SHP77 (cell line): ENCODE results near the gene LAMC3.
"Not testable (repeated sequence)": the region's sequence is repeated elsewhere in the genome, so short reads cannot be mapped to it uniquely, and the experiment has no call there.

Source experiments
- DNase-seq, 2 experiments: peaks; one replicate each; lab custom pipeline; 2025; lab: John Stamatoyannopoulos, UW

LAMC3 gene

DNA sequence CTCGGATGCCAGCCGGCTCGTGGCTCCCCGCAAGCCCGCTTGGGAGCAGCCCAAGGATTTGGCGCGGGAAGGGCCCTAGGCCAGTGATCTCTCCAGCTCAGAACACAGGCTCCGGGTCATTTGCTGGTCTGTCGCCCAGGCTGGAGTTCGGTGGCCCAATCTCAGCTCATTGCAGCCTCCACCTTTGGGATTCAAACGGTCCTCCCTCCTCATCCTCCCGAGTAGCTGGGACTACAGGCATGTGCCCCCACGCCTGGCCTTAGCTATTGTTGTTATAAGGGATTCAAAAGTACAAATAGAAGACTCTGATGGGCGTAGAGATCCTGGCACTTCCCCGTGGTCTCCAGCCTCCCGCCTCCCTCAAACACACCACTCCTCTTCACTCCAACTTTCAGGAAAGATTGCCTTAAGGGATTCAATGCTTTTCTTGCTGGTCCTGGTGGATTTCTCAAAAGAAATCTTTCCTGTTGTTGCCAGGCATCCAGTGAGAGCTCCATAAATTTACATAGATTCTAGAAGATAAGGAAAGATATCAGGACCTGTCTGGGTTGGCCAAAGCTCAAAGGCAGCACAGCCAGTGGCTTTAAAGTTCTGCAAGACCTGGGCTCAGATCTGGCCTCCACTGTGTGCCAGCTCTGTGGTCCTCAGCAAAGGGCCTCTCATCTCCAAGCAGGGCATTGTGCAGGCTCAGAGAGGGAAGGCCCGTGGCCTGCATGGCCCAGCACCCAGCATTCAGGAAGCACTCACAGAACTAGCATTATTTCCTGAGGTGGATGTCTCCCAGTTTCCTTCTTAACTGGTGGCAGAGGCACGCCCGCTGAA is 88.4 kb downstream of the LAMC3 start:
- no peak for DNase-seq

DNA sequence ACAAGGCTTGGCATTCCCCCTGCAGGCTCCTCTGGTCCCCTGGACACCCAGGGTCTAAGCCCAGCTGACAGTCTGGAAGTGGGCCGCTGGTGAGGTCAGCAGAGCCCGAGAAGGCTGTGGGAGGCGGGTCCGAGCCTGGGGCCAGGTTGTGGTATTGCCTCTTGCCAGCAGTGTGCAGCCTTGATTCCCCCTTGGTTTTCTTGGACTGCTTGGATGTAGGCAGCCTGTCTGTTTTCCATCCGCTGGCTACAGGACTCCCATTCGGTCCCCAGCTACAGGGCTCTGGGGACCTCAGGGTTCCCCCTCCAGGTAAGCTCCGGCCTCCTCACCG is 88.9 kb downstream of the LAMC3 start:
- DNase-seq, result no peak

DNA sequence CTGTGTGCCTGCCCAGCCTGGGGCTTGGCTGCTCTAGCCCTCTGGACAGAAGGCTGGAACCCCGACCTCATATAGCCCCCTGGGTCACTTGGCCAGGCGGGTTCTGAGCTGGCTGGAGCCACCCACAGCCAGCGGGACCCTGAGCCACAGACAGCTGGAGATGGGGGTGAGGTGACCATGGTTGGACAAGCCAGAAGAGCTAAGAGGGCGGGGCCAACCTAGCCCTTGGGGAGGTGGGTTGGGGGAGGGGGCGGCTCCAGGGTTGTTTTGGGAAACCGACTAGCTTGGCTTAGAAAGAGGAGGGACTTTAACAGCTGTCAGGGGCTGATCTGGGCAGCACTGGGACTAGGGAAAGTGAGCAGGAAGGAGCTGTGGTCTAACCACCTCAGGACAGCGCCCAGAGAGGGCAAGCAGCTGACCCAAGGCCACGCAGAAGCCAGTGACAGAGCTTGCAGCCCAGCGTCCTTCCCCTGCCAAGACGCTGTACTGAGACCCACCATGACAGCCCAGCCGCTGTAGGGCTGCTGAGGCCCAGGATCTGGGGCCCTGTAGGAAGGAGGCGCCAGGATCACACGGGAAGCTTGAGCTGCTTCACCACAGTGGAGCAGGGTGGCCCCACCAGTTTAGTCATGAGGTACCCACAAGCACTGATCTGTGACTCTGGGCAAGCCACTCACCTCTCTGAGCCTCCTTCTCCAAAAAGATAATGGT is 89.6 kb downstream of the LAMC3 start:
- no peak for DNase-seq

DNA sequence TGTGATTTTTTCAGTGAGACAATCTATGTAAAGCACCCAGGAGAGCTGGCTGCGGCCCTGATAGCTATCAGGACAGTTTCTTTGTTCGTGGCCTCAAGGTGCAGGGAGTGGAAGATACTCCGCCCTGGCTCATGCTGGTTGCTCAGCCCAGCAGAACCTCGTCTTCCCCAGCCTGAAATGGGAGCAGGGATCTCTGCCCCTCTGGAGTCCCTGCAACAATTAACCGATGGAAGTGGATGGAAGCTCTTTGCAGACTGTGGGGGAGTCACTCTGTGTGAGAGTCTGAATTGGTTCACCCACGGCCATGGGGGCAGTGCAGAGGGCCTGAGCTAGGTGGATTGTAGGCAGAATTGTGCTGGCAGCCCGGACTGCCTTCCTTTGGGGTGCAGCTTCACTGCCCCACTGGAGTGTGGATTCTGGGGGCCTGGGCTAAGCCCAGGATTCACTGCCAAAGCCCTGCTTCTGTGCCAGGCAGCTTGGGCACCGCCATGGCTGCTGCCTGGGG is 90.2 kb downstream of the LAMC3 start:
- DNase-seq, result no peak

DNA sequence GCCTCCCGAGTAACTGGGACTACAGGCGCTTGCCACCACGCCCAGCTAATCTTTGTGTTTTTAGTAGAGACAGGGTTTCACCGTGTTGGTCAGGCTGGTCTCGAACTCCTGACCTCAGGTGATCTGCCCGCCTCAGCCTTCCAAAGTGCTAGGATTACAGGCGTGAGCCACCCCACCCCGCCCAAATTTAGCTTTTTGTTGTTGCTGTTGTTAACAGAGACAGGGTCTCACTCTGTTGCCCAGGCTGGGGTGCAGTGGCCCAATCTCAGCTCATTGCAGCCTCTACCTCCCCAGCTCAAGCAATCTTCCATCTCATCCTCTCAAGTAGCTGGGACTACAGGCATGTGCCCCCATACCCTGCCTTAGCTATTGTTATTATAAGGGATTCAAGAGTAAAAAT is 90.9 kb downstream of the LAMC3 start:
- not testable (repeated sequence) for DNase-seq

DNA sequence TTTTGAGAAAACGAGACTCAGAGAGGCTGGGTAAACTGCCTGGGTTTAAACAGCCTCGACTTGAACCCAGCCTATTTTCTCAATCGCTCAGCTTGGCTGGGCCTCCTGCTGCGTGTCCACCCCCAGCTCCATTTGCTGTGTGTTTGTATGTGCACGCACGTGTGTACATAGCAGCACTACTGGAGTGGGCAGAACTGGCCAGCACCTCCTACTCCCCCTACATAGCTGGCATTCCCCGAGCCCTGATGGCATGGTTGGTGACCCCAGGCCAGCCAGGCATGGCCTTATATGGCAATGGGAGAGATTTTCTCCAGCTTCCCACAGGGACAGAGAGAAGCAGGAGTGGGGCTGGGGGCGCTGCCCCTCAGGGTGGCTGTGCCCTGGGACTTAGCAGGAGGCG is 91.5 kb downstream of the LAMC3 start:
- DNase-seq, result no peak

DNA sequence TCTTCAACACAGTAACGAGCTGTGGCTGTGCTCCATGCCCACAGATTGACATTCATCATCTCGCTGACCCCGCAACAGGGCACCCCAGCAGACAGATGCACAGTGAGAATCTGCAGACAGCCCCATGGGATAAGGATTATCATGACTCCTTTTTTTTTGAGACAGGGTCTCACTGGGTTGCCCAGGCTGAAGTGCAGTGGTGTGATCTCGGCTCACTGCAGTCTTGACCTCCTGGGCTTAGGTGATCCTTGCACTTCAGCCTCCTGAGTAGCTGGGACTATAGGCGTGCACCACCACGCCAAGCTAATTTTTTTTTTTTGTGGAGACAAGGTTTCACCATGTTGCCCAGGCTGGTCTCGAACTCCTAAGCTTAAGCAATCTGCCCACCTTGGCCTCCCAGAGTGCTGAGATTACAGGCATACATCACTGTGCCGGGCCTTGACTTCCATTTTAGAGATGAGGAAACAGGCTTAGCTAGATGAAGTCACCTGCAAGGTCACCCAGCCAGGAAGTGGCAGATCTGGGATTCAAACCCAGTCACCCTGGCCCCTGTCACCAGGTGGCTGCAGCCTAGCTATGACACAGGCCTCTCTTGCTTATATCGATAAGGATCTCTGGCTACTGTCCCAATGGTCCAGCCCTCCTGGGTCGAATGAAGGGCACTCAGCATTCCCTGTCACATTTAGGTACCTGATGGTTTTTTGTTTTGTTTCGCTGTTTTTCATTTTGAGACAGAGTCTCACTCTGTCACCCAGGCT is 92.4 kb downstream of the LAMC3 start:
- DNase-seq, result no peak

DNA sequence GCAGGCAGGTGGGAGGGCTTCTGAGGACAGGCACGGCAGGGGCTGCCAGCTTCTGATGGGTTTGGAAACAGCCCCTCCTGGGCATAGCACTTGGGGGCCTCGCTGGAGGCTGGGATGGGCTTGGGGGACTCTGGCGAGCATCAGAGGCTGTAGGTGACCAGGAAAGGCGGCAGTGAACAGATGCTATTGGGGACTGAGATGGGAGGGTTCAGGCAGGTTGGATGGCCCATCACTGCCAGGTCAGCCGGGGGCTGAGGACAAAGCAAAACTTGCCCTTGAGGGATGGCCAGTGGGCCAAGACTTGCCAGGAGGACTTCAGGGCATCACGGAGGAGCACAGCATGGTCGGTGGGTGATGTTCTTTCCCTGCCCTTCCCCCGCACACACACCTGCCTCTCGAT is 94.0 kb downstream of the LAMC3 start:
- no peak for DNase-seq

DNA sequence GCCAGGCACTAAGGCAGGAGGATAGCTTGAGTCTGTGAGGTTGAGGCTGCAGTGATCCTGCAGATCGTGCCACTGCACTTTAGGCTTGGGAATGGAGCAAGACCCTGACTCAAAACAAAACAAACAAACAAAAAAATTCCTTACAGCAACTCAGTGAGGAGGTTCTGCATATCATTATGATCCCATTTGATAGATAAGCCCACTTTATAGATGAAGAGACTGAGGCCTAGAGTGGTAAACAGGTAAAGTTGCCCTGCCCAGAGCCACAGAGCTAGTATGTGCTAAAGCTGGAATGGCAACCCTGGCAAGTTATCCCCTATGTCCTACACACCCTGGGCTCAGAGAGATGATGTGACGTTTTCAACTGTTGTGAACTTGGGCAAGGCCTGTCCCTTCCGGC is 94.6 kb downstream of the LAMC3 start:
- DNase-seq, result no peak

DNA sequence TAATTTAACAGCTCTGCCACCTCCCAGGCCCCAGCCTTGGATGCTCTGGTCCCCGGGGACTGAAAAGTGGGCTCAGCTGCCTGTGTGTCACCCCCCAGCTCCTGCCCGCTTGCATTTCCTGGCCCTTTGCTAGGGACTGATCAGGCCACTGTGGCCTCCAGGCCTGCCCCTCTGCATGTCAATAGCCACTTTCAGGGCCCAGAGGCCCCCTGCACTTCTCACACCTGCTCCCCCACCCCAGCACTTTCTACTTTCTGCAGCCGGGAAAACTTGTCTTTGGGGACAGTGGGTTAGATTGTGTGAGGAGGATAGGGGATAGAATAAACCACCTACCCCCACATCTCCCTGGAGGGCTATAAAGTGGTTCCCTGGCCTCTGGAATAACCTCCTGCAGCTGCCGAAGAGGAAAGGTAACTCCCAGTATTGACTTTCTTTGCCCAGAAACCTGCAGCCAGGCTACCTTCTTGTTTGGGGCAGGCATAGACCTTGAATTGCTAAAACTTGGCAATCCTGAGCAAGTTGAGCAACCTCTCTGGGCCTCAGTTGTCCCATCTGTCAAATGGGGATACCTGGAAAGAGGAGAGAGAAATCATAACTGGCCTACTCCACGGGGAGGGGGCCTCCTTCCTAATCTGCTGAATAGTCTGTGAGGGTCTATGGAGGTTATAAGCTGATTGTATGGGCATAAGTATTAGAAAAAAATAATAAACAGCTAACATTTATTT is 95.2 kb downstream of the LAMC3 start:
- DNase-seq, result no peak

DNA sequence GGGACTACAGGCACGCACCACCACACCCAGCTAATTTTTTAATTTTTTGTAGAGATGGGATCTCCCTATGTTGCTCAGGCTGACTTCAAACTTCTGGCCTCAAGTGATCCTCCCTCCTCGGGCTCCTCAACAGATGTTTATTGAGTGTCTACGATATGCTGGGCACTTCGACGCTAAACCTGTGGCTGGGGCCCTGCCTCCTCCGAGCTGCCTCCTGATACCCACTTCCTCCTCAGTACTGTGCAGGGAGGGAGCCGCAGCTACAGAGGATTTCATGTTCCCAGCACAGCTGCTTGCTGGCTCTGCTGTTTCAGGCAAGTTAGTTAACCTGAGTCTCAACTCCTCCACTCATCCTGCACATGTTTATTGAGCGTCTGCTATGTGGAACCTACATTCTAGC is 97.0 kb downstream of the LAMC3 start:
- DNase-seq, result no peak

DNA sequence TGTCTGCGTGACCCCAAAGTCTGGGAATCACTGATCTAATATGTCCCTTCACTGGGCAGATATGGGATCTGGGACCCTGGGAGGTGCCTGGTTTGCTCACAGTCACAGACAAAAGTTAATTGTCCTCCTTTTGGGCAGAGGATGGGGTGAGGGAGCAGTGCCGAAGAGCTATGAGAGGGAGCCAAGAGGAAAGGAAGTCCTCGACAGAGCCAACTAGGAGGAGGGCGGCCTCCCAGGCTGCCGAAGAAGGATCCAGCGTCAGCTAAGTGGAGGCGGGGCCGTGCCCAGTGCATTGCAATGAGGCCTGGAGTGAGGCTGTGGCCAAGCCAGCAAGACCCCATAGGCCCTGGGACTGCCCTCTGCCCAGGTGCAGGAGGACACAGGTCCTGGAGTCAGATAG is 98.8 kb downstream of the LAMC3 start:
- no peak for DNase-seq

DNA sequence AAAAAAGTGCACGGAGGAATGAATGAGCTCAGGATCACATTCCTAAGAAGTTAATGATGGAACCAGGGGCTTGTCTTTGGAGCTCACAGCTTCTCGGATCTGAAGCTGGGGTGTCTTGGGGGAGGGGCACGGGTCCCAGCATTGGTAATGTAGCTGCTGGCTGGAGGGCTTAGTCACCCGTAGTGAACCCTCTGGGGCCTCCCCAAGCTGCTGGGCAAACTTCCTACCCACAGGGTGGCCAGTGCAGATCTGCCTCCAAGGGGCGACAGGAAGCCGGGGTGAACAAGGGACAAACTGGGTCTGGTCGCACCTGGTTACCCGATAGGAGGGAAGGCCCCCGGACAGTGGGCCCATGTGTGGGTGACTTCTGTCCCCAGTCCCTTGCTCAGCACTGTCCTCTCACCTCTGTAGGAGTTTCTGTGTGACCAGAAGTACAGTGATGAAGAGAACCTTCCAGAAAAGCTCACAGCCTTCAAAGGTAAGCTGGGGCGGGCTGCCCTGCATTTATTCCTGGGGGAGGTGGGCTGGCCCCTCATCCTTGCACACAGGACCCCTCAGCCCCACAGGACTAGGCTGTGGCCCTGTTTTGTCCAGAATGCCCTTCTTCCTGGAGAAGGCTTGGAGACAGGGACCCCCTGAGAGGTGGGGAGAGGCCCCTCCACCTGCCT is 102.3 kb downstream of the LAMC3 start:
- DNase-seq, result no peak

DNA sequence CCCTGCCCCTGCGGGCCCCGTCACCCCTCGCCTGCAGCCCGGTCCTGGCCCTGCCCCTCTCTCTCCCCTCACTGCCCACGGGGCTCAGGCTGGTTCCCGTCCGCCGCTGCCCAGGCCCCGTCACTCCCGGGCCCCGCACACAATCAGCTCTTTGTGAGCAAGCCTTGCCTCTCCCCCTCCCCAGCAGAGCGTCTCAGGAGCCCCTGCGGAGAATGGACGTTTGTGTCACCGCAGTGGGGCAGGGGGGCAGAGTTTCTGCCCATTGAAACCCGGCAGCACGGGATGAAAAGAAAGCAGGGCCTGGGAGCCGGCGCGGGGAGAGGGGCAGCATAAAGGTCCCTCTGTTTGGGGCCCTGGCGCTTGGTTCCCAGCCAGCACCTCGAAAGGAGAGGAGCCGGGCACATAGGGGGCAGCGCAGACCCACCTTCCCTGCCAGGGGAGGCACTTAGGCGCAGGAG is 102.9 kb downstream of the LAMC3 start:
- DNase-seq, result no peak

DNA sequence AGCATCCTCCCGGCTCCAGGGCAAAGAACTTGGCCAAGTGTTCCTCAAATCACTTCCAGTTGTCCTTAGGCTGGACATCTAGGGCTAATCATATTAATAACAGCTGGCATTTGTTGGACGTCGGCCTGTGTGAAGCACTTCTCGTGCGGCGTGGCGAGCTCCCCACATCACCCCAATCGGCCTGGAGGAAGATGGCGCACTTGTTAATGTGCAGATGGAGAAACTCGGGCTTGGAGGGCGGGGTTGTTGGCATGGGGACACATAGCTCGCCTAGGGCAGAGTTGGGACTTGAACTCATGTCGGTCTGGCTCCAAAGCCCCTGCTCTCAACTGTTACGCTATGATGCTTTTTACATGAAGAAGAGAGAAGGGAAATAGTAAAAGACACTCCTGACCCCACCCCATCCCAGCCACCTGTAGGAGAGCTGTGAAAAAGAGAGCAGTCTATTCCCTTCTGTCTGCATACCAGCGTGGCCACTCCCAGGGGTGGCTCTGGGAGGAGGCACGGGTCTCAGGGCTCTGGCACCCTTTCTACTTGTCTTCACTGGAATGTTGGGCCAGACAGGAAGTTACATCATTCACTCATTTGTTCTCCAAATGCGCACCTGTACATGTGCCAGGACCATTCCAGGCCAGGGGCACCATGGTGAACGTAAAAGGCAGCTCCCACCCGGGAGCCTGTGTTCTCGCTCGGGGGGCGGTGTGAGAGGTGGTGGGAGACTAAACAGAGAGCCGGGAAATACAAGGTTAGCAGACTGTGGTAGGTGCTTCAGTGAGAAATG is 103.6 kb downstream of the LAMC3 start:
- DNase-seq, result no peak

DNA sequence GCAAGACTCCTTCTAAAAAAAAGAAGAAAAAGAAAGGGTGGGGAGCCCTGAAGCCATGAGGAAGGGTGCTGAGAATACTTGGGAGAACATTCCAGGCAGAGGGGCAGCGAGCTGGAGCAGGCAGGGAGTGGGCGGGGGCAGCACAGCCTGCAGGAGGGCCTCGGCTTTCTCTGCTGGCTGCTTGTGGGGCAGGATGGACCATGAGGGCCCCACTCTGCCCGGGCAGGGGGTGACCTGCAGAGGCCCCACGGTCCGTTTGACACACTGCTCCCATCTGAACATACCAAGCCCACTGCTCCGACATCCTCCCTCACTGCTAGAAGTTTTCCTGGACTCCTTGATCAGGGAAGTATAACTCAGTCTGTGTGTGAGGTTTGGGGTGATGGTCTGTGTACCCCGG is 104.7 kb downstream of the LAMC3 start:
- no peak for DNase-seq

DNA sequence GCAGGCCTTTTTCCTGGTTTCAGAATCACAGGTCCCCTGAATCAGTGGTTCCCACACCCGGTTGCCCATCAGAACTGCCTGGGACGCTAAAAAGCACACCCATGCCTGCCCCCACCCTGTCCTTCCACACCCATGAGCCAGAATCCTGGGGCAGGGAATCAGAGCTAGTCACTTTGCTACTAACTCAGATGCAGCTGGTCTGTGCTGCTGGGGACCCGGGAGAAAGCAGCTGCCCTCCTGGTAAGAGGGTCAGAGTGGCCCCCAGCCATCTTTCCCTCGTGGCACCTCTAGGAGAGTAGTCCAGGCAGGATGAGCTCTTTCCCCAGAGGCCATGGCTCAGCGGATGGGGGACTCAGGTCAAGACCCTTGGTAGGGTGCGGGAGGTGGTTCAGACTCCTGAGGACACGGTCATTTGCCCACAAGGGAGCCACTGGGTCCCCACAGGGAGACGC is 105.1 kb downstream of the LAMC3 start:
- no peak for DNase-seq

DNA sequence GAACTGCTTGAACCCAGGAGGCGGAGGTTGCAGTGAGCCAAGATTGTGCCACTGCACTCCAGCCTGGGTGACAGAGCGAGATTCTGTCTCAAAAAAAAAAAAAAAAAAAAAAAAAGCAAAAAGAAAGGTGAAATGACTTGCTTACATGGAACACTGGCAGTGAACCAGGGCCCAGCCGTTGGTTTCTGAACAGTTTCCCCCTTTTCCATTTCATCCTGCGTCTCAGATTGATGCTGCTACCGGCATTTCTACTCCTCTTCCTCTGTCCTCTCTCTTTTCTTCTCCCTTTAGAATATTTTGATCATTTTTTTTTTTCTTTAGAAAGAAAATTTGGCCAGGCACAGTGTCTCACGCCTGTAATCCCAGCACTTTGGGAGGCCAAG is 106.4 kb downstream of the LAMC3 start:
- not testable (repeated sequence) for DNase-seq

DNA sequence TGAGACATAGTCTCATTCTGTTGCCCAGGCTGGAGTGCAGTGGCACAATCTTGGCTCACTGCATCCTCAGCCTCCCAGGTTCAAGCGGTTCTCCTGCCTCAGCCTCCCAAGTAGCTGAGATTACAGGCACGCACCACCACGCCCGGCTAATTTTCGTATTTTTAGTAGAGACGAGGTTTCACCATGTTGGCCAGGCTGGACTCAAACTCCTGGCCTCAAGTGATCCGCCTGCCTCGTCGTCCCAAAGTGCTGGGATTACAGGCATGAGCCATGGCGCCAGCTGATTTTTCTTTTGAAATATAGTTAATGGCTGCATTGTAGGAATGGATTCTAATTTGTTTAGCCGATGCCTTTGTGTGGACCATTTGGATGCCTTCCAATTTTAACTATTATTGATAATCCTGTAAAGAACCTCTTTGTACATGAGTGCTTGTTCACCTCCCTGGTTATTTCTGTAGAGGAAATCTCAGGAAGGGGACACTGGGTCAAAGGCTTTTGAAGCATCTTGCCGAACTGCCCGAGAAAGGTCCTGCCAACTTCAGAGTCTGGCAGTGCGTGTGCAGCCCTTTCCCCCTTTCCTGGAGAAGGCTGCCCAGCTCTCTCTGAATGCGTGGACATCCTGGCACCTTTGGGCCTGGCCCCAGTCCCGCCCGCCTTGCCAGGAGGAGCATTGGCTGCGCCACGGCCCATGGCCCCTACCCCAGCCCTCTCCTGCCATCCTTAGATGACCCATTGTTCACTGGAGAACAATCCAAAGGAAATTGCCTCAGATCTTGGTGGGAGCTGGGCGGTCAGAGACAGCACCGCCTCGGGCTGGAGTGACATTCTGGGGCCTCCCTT is 107.5 kb downstream of the LAMC3 start:
- DNase-seq, result no peak
